Esophagus muscularis mucosa (tissue), 3 donors: Measurements from ENCODE around the gene PCDH15.

Experiments used
- CTCF ChIP-seq, 3 experiments: fragments of 200-600 bp in 2 of 3; fragments of 450-650 bp in 1 of 3; sonication (generic) in 2 of 3; IDR thresholded peaks; one replicate each; pipeline ENCODE4 v1.5.1; 2017 to 2019; ENCODE audit warnings: antibody characterized with exemption in 3 of 3, mild to moderate bottlenecking in 2 of 3, moderate library complexity in 1 of 3
- POLR2A ChIP-seq: fragments of 450-650 bp; IDR thresholded peaks from one replicate; pipeline ENCODE4 v1.6.1; 2017; ENCODE audit warnings: antibody characterized with exemption, moderate library complexity, mild to moderate bottlenecking, low read depth

DNA sequence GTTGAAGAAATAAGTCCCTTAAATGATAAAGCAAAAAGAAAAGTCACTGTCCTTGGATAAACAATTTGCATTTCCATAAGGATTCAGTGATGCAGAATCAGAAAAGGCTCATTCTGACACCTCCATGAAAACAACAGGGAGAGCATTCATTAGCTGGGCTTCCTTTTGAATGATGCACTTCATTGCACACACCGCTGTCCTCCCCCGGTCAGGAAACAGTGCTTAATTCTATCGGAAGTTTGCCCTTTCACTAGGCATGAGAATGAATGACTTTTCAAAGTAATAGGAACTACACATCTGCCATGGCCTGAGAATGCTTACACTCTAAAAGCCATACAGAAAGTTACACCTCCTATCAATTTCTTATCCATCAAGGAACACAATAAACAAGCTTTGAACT, 4.2 kb downstream of the PCDH15 start:
- TF ChIP-seq CTCF (IDR thresholded peaks at IDR 0.05), result no peak
- no peak for TF ChIP-seq POLR2A
